GM20431 (cell line): ENCODE results near the gene ARMC9.

Experiments
- in situ Hi-C: fragments of 300-500 bp; cut with MseI, MboI; formaldehyde crosslinking; loops from one replicate; pipeline ENCODE4 v1.15.0; 2020; ENCODE audit warnings: low sequenced_read_pairs; ENCODE audit not compliant: unreplicated experiment

Gene ARMC9, protein sequence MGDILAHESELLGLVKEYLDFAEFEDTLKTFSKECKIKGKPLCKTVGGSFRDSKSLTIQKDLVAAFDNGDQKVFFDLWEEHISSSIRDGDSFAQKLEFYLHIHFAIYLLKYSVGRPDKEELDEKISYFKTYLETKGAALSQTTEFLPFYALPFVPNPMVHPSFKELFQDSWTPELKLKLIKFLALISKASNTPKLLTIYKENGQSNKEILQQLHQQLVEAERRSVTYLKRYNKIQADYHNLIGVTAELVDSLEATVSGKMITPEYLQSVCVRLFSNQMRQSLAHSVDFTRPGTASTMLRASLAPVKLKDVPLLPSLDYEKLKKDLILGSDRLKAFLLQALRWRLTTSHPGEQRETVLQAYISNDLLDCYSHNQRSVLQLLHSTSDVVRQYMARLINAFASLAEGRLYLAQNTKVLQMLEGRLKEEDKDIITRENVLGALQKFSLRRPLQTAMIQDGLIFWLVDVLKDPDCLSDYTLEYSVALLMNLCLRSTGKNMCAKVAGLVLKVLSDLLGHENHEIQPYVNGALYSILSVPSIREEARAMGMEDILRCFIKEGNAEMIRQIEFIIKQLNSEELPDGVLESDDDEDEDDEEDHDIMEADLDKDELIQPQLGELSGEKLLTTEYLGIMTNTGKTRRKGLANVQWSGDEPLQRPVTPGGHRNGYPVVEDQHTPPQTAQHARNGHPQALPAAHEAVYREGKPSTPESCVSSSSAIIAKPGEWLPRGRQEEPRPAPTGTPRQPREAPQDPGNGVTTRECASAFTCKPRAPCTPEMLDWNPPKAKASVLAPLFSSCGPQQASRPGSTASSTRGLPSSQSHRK

DNA sequence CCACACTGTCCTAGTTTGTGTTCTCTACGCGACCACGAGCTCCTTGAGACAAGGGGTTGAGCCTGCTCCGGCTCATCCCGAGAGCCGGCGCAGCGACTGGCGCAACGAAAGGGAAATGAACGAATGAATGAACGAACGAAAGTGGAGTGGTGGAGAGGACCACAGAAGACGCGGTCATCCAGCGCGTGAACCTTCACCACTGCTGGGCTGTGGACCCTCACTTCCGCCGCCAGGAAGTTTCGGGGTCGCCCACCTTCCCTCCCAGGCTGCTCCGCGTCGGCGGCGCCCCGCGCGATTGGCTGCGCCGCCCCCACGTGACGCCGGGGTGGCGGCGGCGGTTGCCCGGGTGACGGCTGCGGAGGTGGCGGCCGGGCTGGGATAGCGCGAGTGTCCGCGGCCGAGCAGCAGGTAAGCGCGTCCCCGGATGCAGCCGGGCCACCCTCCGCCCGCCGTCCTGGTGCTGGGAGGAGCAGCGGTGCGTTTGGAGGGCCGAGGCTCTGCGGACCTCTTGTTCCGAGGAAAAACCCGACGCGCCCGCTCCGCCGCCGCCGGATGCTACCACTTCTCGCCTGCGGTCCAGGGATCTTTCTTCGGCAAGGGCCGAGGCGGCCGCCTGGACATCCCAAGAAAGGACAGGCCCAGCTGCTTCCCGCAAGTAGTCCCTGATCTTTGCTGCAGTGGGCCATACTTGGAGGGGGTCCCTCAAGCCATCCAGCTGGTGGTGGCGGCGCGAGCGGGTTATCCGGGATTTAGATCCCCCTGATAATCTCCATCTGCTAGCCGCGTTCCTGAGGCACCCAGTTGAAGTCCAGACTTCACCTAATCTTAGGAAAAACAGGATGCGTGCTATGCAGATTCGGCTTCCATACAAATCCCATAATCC lies at the start of gene ARMC9:
Gene ARMC9, plus strand, starts transcription at position 341 of the 883 bp plus-strand sequence. CDS start 7,608 bp downstream, outside the sequence.
- in situ Hi-C loops, result no loop called here

DNA sequence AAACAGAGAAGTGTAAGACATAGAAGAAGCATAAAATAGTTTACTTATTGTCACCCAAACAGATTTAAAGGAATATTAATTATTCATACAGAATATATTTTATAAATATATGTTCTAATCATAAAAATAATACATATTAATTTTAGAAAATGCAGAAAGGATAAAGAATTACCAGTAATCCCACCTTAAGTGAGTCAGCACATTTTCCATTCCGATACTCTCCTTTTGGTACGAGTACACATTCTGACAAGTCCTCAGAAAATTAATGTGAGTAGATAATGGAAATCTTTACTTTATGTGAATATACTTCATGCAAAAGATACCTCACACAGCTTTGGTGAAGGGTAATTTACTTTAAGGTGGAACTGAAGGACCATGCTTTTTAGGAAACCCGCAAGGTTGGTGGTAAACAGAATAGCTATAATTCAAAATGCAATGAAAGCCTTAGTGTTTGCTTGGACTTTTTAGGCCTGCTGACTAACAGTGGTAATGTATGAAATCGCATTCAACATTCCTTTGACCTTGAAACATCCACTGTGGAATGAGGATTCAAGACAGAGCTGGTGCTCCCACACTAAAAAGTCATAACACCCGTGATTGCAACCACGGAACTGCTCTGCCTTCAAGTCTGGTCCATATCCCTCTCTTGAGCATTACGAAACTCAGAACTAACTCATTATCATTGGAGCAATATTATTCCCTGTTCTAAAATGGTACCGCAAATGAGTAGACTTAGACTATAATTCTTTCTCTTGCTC lies 45.5 kb upstream of the ARMC9 start:
- in situ Hi-C loops, result no loop called here

DNA sequence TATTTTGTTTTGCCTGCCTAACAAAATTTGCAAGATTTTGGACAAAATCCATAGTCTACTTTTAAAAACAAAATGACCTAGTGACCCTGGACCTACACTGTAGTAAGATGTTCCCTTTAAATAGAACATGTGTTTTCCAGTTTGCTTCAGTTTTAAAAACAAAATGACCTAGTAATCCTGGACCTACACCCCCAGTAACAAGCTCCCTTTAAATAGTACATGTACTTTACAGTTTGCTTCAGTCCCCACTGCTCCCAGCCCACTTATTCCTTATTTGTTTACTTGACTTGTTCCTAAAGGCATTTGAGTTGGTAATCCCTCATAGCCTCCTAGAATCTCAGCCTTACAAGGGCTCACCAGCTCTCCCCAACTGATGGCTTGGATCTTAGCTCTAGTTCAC lies 39.1 kb upstream of the ARMC9 start:
- in situ Hi-C loops, result no loop called here

DNA sequence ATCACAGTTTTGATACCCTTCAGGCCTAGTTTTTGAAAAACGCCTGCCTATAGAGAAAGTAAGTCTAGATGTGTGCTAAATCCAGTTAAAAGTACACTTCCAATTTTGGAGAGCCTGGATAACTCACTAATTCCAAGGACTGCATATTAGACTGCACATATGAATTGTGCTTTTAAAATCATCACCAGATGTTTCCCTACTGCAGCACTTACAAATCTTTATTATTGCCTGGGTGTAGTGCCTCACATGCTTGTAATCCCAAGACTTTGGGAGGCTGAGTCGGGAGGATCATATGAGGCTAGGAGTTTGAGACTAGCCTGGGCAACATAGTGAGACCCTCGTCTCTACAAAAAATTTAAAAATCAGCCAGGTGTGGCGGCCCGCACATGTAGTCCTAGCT lies 37.7 kb upstream of the ARMC9 start:
- in situ Hi-C loops, result no loop called here

GRCh38 chr2:231161252-231161839 lies 37.1 kb upstream of the ARMC9 start:
- in situ Hi-C loops, result no loop called here

- in situ Hi-C loops, result no loop called here
Observed at GRCh38 chr2:231161877-231162329, 36.5 kb upstream of the ARMC9 start.

- in situ Hi-C loops, result no loop called here
Observed at GRCh38 chr2:231163011-231163410, 35.4 kb upstream of the ARMC9 start.

DNA sequence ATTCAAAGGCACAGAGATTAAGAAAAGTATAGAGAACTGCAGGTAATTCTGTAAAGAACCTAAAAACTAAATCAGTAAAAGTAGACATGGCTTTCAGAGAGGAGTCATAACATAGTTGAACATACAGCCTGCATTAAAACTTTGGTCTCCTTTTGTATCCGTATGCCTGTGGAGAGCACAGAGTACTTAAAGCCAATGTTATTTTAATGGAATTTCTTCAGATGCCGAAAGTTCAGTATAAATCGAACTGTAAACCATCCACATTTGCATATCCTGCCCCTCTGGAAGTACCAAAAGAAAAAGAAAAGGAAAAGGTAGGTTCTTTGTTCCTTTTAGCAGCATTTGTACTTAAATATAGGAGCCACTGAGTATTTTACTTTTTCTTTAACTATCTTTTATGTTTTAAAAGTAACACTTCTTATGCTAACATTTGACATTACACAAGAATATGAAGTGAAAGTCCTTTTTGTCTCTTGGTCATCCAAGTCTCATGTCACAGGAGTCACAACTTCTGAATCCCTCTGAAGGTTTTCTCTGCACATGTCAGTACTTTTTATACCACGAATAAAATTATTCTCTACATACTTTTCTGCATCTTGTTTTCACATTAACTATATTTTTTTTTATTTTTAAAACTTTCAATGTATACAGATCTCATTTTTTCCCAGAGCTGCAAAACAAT lies 34.9 kb upstream of the ARMC9 start:
- in situ Hi-C loops, result no loop called here

DNA sequence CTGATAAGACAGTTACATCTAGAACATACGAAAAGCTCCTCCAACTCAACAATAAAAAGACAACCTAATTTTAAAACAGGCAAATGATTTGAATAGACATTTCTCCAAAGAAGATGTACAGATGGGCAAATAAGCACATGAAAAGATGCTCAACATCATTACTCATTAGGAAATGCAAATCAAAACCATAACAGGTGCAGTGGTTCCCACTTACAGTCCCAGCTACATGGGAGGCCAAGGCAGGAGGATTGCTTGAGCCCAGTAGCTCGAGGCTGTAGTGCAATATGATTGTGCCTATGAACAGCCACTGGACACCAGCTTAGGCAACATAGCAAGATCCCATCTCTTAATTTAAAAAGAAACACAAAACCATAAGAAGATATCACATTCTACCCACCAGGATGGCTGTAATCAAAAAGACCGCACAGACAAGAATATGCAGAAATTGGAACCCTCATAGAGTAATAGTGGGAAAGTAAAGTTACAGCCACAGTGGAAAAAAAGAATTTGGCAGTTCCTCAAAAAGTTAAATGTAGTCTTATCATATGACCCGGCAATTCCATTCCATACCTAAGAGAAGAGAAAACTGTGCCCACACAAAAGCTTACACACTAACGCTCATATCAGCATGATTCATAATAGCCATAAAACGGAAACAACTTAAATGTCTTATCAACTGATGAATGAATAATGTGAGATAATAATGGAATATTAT lies 30.5 kb upstream of the ARMC9 start:
- in situ Hi-C loops, result no loop called here

DNA sequence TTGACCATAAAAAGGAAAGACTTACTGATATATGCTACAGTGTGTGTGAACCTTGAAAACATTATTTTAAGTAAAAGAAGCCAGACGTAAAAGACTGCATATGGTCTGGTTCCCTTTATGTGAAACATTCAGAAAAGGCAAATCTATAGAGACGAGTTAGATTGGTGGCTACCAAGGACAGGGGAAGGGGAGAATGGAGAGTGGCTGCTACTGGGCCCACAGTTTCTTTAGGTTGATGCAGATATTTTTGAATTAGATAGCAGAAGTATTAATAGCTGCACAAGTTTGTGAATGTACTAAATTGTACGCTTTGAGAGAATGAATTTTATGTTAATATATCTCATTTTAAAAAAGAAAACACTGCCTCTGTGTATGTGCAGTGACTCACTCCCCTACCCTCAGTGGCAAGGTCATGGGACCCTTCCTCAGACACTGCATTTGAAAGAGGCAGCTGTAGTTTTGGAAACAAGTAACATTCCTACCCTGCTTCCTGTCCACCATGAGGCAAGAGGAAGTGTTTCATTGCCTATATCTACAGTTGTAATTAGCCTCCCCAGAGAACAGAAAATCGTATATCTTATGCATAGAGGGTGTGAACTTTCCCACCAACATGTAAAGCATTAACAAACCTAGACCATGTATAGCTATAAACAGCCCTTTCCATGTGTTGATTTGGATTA lies 29.8 kb upstream of the ARMC9 start:
- in situ Hi-C loops, result no loop called here

- in situ Hi-C loops, result no loop called here
Observed at GRCh38 chr2:231169488-231169887, 28.9 kb upstream of the ARMC9 start.

- in situ Hi-C loops, result no loop called here
Observed at GRCh38 chr2:231170055-231170454, 28.4 kb upstream of the ARMC9 start.

DNA sequence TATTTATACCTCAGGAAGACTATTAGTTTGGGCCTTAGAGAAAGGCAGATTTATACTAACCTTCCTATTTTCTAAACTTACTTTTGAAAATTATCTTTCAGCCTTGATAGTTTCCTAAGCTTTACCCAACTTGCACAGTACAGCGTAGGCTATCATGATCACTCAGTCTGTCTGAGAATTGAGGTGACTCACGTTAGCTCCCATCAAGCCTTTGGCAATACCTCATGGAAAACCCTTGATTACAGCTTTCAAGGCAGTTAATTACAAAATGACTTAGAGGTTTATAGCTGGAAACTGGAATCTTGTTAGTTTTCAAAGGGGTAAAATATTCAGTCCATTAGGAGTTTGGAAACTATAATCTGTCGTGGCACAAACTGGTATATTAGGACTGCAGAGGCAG lies 26.4 kb upstream of the ARMC9 start:
- in situ Hi-C loops, result no loop called here

- in situ Hi-C loops, result no loop called here
Observed at GRCh38 chr2:231174211-231174651, 24.2 kb upstream of the ARMC9 start.

- in situ Hi-C loops, result no loop called here
Observed at GRCh38 chr2:231176066-231176465, 22.4 kb upstream of the ARMC9 start.

GRCh38 chr2:231177156-231178025 lies 21.0 kb upstream of the ARMC9 start:
- in situ Hi-C loops, result no loop called here
